NCI-H2196 (cell line): ENCODE results near the gene KCNMA1.

Experiments
- DNase-seq: peaks from one replicate; lab custom pipeline; 2025; ENCODE audit not compliant: unreplicated experiment; lab: John Stamatoyannopoulos, UW

Gene KCNMA1

GRCh38 chr10:77315496-77316129, 322.0 kb downstream of the KCNMA1 start:
- no peak for DNase-seq

- no peak for DNase-seq
Observed at GRCh38 chr10:77313066-77313750, 324.4 kb downstream of the KCNMA1 start.

- no peak for DNase-seq
Observed at GRCh38 chr10:77311186-77311585, 326.4 kb downstream of the KCNMA1 start.

- no peak for DNase-seq
Observed at GRCh38 chr10:77310288-77310840, 327.2 kb downstream of the KCNMA1 start.

- no peak for DNase-seq
Observed at GRCh38 chr10:77309509-77309908, 328.1 kb downstream of the KCNMA1 start.

GRCh38 chr10:77309092-77309491, 328.5 kb downstream of the KCNMA1 start:
- no peak for DNase-seq

- no peak for DNase-seq
Observed at GRCh38 chr10:77308084-77308732, 329.4 kb downstream of the KCNMA1 start.

GRCh38 chr10:77306666-77307065, 330.9 kb downstream of the KCNMA1 start:
- DNase-seq: no peak

GRCh38 chr10:77305650-77306632, 331.7 kb downstream of the KCNMA1 start:
- DNase-seq: no peak

GRCh38 chr10:77304192-77304591, 333.4 kb downstream of the KCNMA1 start:
- no peak for DNase-seq

- DNase-seq: no peak
Observed at GRCh38 chr10:77301305-77301730, 336.3 kb downstream of the KCNMA1 start.

GRCh38 chr10:77300682-77301302, 336.8 kb downstream of the KCNMA1 start:
- no peak for DNase-seq

GRCh38 chr10:77299320-77299719, 338.3 kb downstream of the KCNMA1 start:
- no peak for DNase-seq

GRCh38 chr10:77297393-77297739, 340.2 kb downstream of the KCNMA1 start:
- no peak for DNase-seq

GRCh38 chr10:77296534-77297392, 340.8 kb downstream of the KCNMA1 start:
- no peak for DNase-seq

- no peak for DNase-seq
Observed at GRCh38 chr10:77293773-77294172, 343.8 kb downstream of the KCNMA1 start.

- DNase-seq: no peak
Observed at GRCh38 chr10:77293347-77293746, 344.3 kb downstream of the KCNMA1 start.

GRCh38 chr10:77291596-77292505, 345.8 kb downstream of the KCNMA1 start:
- no peak for DNase-seq
